CD14-positive monocyte (primary cell): Measurements from ENCODE around the gene NVL. TPM values are rescaled to one million over a fixed set of nuclear protein-coding genes. Genes with fewer than 3 reads are reported as not detected.
A peak's percentile ranks its signal among the peaks of the same experiment; 100 is the strongest.

Experiments used
- DNase-seq, 3 donors: peaks; one replicate each; pipeline ENCODE4 v3.0.0-alpha.2; 2011 to 2022
- H2AFZ ChIP-seq: 2 replicates; pipeline ENCODE4 v1.6.0; 2012; ENCODE audit warnings: mild to moderate bottlenecking, low read depth, low read length, inconsistent platforms; ENCODE audit not compliant: insufficient read depth, poor library complexity, severe bottlenecking
- H3K27ac ChIP-seq, 2 donors: 1 replicate in 1 of 2; 2 replicates in 1 of 2; pipeline ENCODE4 v1.5.1; 2012 to 2013; ENCODE audit warnings: low read length in 2 of 2, control low read depth in 1 of 2, inconsistent platforms in 1 of 2, low read depth in 1 of 2, mild to moderate bottlenecking in 1 of 2
- H3K27me3 ChIP-seq, 2 donors: one replicate each; pipeline versions ENCODE4 v1.6.0 to v1.6.1; 2011 to 2013; ENCODE audit warnings: low read length in 2 of 2; ENCODE audit not compliant: control insufficient read depth in 2 of 2, insufficient read depth in 2 of 2
- H3K36me3 ChIP-seq, 2 donors: replicated peaks in 1 of 2; 1 replicate in 1 of 2; 2 replicates in 1 of 2; pipeline versions ENCODE4 v1.5.1 to v1.6.1; 2012 to 2013; ENCODE audit warnings: low read length in 2 of 2, control low read depth in 1 of 2, inconsistent platforms in 1 of 2, mild to moderate bottlenecking in 1 of 2; ENCODE audit not compliant: insufficient read depth in 2 of 2, control insufficient read depth in 1 of 2
- H3K4me1 ChIP-seq, 2 donors: 1 replicate in 1 of 2; 2 replicates in 1 of 2; pipeline versions ENCODE4 v1.5.1 to v1.6.1; 2012 to 2013; ENCODE audit warnings: low read length in 2 of 2, control low read depth in 1 of 2, inconsistent platforms in 1 of 2, mild to moderate bottlenecking in 1 of 2, moderate library complexity in 1 of 2; ENCODE audit not compliant: insufficient read depth in 2 of 2, control insufficient read depth in 1 of 2
- H3K4me2 ChIP-seq: replicated peaks from 2 replicates; pipeline ENCODE3; 2012; ENCODE audit warnings: low read length, moderate library complexity, mild to moderate bottlenecking; ENCODE audit not compliant: poor library complexity, severe bottlenecking; ENCODE audit errors: extremely low read depth
- H3K4me3 ChIP-seq, 3 experiments: fragments of 200-600 bp in 1 of 3; sonication (generic) in 1 of 3; replicated peaks in 1 of 3; 1 replicate in 2 of 3; 2 replicates in 1 of 3; pipeline ENCODE4 v1.5.1; 2011 to 2013; ENCODE audit warnings: low read length in 3 of 3, mild to moderate bottlenecking in 3 of 3, control low read depth in 2 of 3, low read depth in 2 of 3, inconsistent platforms in 1 of 3, moderate library complexity in 1 of 3
- H3K79me2 ChIP-seq: 2 replicates; pipeline ENCODE4 v1.6.0; 2012; ENCODE audit warnings: mild to moderate bottlenecking, control low read depth, inconsistent platforms, low read length, moderate library complexity; ENCODE audit not compliant: insufficient read depth
- H3K9ac ChIP-seq: 2 replicates; pipeline ENCODE4 v1.6.0; 2017; ENCODE audit warnings: low read length, mild to moderate bottlenecking; ENCODE audit not compliant: insufficient read depth, poor library complexity, severe bottlenecking
- H3K9me3 ChIP-seq, 2 donors: replicated peaks in 1 of 2; 1 replicate in 1 of 2; 2 replicates in 1 of 2; pipeline versions ENCODE4 v1.5.1 to v1.6.1; 2012 to 2013; ENCODE audit warnings: low read length in 2 of 2, control low read depth in 1 of 2; ENCODE audit not compliant: control insufficient read depth in 1 of 2, insufficient read depth in 1 of 2
- H4K20me1 ChIP-seq: 2 replicates; pipeline ENCODE4 v1.6.0; 2012; ENCODE audit warnings: mild to moderate bottlenecking, low read length, control low read depth, moderate library complexity; ENCODE audit not compliant: insufficient read depth
- H3K27ac Mint-ChIP-seq, 7 donors: one replicate each; pipeline ENCODE4 v1.8.0; 2020; ENCODE audit warnings: mild to moderate bottlenecking in 7 of 7, mixed read lengths in 7 of 7, moderate library complexity in 6 of 7, inconsistent platforms in 2 of 7
- H3K27me3 Mint-ChIP-seq, 3 donors: one replicate each; pipeline ENCODE4 v1.8.0; 2021 to 2022; ENCODE audit warnings: low read depth in 3 of 3, mild to moderate bottlenecking in 3 of 3, mixed read lengths in 3 of 3, moderate library complexity in 3 of 3, inconsistent platforms in 1 of 3
- H3K36me3 Mint-ChIP-seq, 2 donors: one replicate each; pipeline ENCODE4 v1.8.0; 2020; ENCODE audit warnings: mixed read lengths in 2 of 2, inconsistent platforms in 1 of 2, mild to moderate bottlenecking in 1 of 2
- H3K4me1 Mint-ChIP-seq: one replicate; pipeline ENCODE4 v1.8.0; 2020; ENCODE audit warnings: mild to moderate bottlenecking, mixed read lengths
- H3K4me3 Mint-ChIP-seq, 2 donors: one replicate each; pipeline ENCODE4 v1.8.0; 2020; ENCODE audit warnings: mild to moderate bottlenecking in 2 of 2, mixed read lengths in 2 of 2, moderate library complexity in 1 of 2
- H3K9me3 Mint-ChIP-seq, 7 donors: one replicate each; pipeline ENCODE4 v1.8.0; 2020 to 2022; ENCODE audit warnings: mixed read lengths in 7 of 7, mild to moderate bottlenecking in 6 of 7, moderate library complexity in 6 of 7, inconsistent platforms in 2 of 7
- WGBS: methylation state at CpG from one replicate; pipeline ENCODE4 v1.1.5; 2013; ENCODE audit warnings: missing lambda C conversion rate; ENCODE audit not compliant: insufficient coverage; 5-methylcytosine and 5-hydroxymethylcytosine counted together
- intact Hi-C, 2 donors: fragments of 100-400 bp; cut with micrococcal nuclease; formaldehyde crosslinking; loops; one replicate each; pipeline versions ENCODE4 v1.15.0 to v1.15.1; 2023
- polyA minus RNA-seq: library from RNA; depleted of rRNA, polyadenylated mRNA; stranded (reverse); fragments of >200 nt; gene quantifications from 2 replicates; pipeline ENCODE4 v1.2.3, GENCODE V29; 2012
- polyA plus RNA-seq, 3 donors: library from polyadenylated mRNA; depleted of rRNA in 1 of 3; unstranded in 2 of 3; stranded (reverse) in 1 of 3; fragments of 300-500 nt in 2 of 3; fragments of >200 nt in 1 of 3; fragmentation: Illumina TruSeq in 2 of 3; gene quantifications; 1 replicate in 2 of 3; 2 replicates in 1 of 3; pipeline ENCODE4 v1.2.3, GENCODE V29; 2012 to 2021
- total RNA-seq, 12 experiments: library from RNA in 1 of 12; stranded (reverse) in 1 of 12; fragments of 120-200 nt in 1 of 12; gene quantifications; one replicate each; pipeline ENCODE4 v1.2.4 and lab custom pipeline; 2013 to 2026; ENCODE audit warnings: mixed read lengths in 6 of 12, inconsistent platforms in 1 of 12
- TF ChIP-seq, protein P1 (sequence below): fragments of 200-600 bp; IDR thresholded peaks from one replicate; pipeline ENCODE4 v1.8.0; 2022; ENCODE audit warnings: antibody characterized with exemption, mild to moderate bottlenecking

NVL gene
- 20.5 TPM for total RNA-seq (2013)
- polyA plus RNA-seq, result 10 to 100 TPM in 1 of 3 donors, 1 to 10 TPM in 2; 8.4 to 12.6 (median 9.6) TPM
- 5.3 and 10.6 TPM in 2 replicates for polyA minus RNA-seq
- total RNA-seq (lab: John Stamatoyannopoulos, UW), result 3.1 to 17.7 (median 11.8) reads per million in 11 experiments

- intact Hi-C loops, result loop anchor here (5.0 kb wide), 1 partner anchor 218 kb away; the partner anchor contains the start of gene FBXO28 (in 2 of the 2)
- H3K27ac ChIP-seq, result peak within 1 kb of the TSS; percentile 73 to 90
- no peaks in the 10 kb centered on the region for H3K9me3 ChIP-seq
- under 1% methylated on average over 38 of the region's 52 CpGs for WGBS
- H3K4me2 ChIP-seq, result peak within 1 kb of the TSS; percentile 86
- peaks cover 37% of the 10 kb centered on the region for H3K79me2 ChIP-seq
- Mint-ChIP-seq H3K36me3 (peaks cover 10 to 11% of the 10 kb centered on the region in 2 donors), H3K9me3 (peaks cover 0 to 3% (median 0%) of the 10 kb centered on the region in 7 donors), H3K27me3 (peaks cover 0 to 2% (median 2%) of the 10 kb centered on the region in 3 donors), H3K4me3 (peak within 1 kb of the TSS; percentile 94 to 96), H3K27ac (peak within 1 kb of the TSS; percentile 97 to 100 (median 99)), H3K4me1 (peaks cover 39% of the 10 kb centered on the region)
- no peaks in the 10 kb centered on the region for H3K27me3 ChIP-seq
- DNase-seq, result peak; percentile 66 to 75 (median 71)
- H3K9ac ChIP-seq, result peak within 1 kb of the TSS; percentile 82
- H2AFZ ChIP-seq, result peak within 1 kb of the TSS; percentile 96
- peak within 1 kb of the TSS; percentile 57 to 89 (median 72) for H3K4me3 ChIP-seq
- H3K36me3 ChIP-seq, result peaks cover 0 to 12% of the 10 kb centered on the region in 2 donors
- peaks cover 16 to 24% of the 10 kb centered on the region in 2 donors for H3K4me1 ChIP-seq
- TF ChIP-seq, protein P1, sequence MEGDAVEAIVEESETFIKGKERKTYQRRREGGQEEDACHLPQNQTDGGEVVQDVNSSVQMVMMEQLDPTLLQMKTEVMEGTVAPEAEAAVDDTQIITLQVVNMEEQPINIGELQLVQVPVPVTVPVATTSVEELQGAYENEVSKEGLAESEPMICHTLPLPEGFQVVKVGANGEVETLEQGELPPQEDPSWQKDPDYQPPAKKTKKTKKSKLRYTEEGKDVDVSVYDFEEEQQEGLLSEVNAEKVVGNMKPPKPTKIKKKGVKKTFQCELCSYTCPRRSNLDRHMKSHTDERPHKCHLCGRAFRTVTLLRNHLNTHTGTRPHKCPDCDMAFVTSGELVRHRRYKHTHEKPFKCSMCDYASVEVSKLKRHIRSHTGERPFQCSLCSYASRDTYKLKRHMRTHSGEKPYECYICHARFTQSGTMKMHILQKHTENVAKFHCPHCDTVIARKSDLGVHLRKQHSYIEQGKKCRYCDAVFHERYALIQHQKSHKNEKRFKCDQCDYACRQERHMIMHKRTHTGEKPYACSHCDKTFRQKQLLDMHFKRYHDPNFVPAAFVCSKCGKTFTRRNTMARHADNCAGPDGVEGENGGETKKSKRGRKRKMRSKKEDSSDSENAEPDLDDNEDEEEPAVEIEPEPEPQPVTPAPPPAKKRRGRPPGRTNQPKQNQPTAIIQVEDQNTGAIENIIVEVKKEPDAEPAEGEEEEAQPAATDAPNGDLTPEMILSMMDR, result no peak
- H4K20me1 ChIP-seq, result no peaks in the 10 kb centered on the region
Measured at GRCh38 chr1:224329842-224330753, at the start of gene NVL. TSS of gene NVL (minus strand) at chr1:224330172. CDS start at chr1:224330127, 45 bp downstream.

GRCh38 chr1:224378855-224379631 lies 49.1 kb upstream of the NVL start:
- H3K27ac ChIP-seq, result peak overlapping the region; percentile 53 to 81

More at GRCh38 chr1:224378855-224379631, 49.1 kb upstream of the NVL start:
- Histone ChIP-seq H3K36me3 (peaks cover 30 to 32% of the 10 kb centered on the region in 2 donors), H3K4me2 (peak overlapping the region; percentile 67), H4K20me1 (peaks cover 32% of the 10 kb centered on the region), H3K9me3 (no peaks in the 10 kb centered on the region), H2AFZ (no peak overlapping the region), H3K27me3 (no peaks in the 10 kb centered on the region), H3K9ac (no peak overlapping the region), H3K4me3 (peak overlapping the region in 1 of 3 experiments; percentile 52), H3K4me1 (peaks cover 72 to 80% of the 10 kb centered on the region in 2 donors), H3K79me2 (peaks cover 29% of the 10 kb centered on the region)
- TF ChIP-seq, protein P1, result no peak
- DNase-seq, result peak in 2 of 3 donors; percentile 45 to 53
- intact Hi-C loops, result no loop called here
- Mint-ChIP-seq H3K27me3 (peaks cover 0 to 2% (median 0%) of the 10 kb centered on the region in 3 donors), H3K4me3 (peak overlapping the region in 1 of 2 donors; percentile 21), H3K4me1 (peaks cover 83% of the 10 kb centered on the region), H3K36me3 (peaks cover 38 to 54% of the 10 kb centered on the region in 2 donors), H3K27ac (peak overlapping the region; percentile 84 to 92 (median 87)), H3K9me3 (no peaks in the 10 kb centered on the region)
- 9% methylated on average over 4 of the region's 7 CpGs for WGBS
